ENCODE results near the gene LUZP1.

LUZP1 gene

DNA sequence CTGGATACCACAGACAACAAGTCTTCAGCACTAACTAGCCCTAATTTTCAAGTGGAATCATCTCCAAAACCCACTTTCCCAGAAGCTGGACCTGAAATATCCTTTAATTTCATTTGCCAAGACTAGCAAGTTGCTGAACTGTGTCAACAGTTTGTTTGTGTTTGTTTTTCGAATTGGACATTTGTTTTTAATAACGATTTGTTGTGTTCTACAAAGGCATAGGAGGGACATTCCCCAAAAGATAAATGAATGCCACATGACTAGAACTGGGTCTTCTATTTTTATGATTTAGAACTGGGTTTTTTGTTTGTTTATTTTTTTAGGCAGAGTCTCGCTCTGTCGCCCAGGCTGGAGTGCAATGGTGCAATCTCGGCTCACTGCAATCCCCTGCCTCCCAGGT is 17.9 kb downstream of the LUZP1 start:
- FAIRE-seq = no peak

DNA sequence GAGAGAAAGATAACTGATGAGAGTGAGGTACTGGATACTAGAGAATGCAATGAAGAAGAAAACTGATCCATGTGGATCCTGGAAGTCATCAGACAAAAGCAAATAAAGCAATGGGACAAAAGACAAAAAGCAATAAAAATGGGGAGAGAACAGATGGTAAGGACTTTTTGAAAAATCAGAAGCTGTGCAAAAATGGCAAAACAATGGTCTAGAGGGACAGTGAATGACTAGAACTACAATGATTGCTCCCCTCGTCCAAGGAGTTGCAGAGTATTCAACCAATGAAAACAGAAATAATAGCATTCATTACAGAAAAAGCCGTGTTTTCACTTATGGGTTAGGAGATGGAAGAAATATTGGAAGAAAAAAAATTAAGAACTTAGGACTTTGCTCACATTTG is 18.5 kb downstream of the LUZP1 start:
- no peak for FAIRE-seq

DNA sequence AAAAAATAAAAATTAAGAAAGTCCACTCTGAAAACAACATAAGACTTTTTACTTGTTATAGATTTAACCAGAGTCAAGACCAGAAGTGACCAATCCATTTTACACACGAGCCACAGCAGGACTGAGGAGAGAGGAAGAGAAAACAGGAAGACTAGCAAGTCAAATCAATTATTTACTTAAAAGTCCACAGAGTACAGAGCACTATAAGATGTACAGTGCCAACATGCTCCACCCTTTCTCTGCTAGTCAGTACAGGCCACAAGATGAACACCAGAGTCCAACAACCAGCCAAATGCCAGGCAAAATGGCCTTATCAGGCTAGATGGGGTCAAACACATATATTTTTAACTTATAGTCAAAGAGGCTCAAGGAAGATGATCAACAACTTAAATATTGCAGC is 19.5 kb downstream of the LUZP1 start:
- FAIRE-seq = no peak

GRCh38 chr1:23148084-23148483 is 20.6 kb downstream of the LUZP1 start:
- FAIRE-seq = no peak

- FAIRE-seq = no peak
Measured at GRCh38 chr1:23140940-23141596, 27.6 kb downstream of the LUZP1 start.

- FAIRE-seq = no peak
Measured at GRCh38 chr1:23135268-23135667, 33.4 kb downstream of the LUZP1 start.

GRCh38 chr1:23134055-23134454 is 34.6 kb downstream of the LUZP1 start:
- FAIRE-seq = no peak

DNA sequence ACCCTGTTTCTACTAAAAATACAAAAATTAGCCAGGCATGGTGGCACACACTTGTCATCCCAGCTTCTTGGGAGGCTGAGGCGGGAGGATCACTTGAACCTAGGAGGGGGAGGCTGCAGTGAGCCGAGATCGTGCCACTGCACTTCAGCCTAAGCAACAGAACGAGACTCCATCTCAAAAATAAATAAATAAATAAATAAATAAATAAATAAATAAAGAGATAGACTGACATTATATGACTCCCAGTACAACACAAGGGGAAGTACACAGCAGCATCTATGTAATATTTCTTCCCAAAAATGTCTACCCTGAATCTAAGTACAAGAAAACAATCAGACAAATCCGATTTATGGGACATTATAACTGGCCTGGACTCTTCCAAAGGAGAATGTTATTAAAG is 35.1 kb downstream of the LUZP1 start:
- no peak for FAIRE-seq

GRCh38 chr1:23132033-23132432 is 36.6 kb downstream of the LUZP1 start:
- FAIRE-seq = no peak

- FAIRE-seq = no peak
Measured at GRCh38 chr1:23129846-23130245, 38.8 kb downstream of the LUZP1 start.

- FAIRE-seq = no peak
Measured at GRCh38 chr1:23126801-23127200, 41.9 kb downstream of the LUZP1 start.

DNA sequence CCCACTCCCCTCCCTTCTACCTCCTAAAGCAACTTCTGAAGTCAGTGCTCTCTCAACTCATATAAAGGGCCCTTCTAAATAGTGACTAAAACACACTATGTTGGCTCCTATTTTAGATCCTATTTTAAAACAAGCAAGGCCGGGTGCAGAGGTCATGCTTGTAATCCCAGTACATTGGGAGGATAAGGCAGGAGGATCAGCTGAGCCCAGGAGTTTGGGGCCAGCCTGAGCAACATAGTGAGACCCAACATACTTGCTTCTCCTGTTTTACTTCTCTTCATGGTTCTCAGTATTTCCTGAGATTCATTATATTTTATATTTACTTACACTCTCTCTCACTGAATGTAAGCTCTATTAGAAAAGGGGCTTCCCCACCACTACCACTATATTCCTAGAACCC is 42.5 kb downstream of the LUZP1 start:
- no peak for FAIRE-seq

DNA sequence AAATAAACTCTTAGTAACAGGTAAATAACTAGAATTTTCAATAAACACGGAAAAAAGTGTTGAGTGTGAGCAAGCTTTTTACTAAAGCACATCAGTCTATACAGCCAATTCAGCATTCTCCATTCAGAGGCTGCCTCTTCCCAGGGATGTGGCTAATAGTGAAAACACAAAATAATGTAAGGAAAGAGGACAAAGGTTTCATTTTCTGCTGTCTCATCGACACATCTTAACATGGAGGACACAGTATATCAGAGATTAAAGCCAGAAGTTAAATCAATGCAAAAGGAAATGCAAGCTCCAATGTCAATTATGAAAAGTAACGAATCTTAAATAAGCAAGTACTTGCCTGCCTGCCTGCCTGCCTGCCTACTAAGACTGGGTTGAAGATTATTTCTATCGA is 43.2 kb downstream of the LUZP1 start:
- no peak for FAIRE-seq

- FAIRE-seq = no peak
Measured at GRCh38 chr1:23124259-23125026, 44.2 kb downstream of the LUZP1 start.

- FAIRE-seq = no peak
Measured at GRCh38 chr1:23123528-23123927, 45.1 kb downstream of the LUZP1 start.

DNA sequence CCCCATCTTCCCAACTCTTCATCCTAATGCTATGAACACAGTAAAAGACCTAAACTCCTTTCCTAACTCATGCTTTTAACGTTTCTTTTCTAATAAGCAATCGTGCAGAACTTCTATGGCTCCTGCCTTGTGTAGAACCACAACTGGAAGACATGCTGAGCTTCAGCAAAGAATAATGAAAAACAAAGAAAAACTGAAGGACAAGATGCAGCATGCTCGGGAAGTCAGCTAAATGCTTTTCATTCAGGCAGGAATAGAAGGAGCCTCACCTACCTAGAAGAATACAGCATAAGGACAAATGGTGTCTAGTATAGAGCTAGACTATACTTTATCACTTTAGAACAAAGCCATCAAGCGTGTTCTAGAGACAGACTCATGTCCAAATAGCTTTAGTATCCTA is 45.9 kb downstream of the LUZP1 start:
- no peak for FAIRE-seq

GRCh38 chr1:23122023-23122748 is 46.5 kb downstream of the LUZP1 start:
- FAIRE-seq = no peak

- FAIRE-seq = no peak
Measured at GRCh38 chr1:23120383-23120782, 48.3 kb downstream of the LUZP1 start.

DNA sequence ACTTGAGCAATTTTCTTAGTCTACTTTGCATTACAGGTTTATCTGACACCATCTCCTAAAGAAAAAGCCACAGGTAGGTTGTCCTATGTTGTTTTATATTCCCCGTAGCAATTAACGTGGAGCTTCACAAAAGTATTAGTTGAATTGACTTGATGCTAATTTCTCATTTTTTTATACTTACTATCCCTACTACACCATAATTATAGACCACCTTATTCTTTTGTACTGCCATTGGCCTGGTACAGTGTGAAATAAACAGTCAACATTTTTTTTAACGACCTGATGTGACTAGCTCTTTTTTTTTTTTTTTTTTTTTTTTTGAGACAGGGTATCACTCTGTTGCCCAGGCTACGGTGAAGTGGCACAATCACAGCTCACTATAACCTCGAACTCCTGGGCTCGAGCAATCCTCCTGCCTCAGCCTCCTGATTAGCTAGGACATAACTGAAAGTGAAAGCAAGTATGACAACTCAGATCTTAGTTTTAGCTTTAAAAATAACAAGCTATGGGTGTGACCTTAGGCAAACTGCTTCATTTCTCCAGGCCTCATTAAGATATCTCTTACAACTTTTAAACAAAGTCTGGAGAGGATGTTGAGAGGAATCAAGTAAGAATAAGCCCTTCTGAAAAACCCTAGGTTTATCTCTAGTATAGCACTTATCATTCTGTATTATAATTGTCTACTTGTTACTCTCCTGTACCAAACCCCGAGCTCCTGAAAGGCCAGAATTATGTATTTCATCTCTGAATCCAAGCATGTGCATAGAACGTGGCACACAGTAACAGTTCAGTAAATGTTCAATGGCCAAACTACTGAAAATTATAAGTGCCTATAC is 49.5 kb downstream of the LUZP1 start:
- FAIRE-seq = no peak

DNA sequence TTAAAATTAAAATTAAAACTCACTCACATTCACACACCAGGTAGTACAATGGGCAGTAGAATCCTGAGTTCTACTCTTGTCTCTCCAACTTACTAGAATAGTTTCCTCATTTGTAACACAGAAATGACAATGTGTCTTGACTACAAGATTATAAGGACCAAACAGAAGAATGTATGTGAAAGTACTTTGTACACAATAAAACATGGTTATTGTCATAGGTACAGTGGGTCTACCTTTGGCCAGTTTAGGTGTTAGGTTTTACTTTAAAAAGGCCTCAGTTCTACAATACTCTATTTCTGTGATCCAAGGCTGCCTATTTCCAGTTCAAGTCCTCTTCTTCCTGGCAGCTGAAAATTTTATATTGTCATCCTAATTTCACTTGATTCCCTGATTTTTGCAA is 50.2 kb downstream of the LUZP1 start:
- FAIRE-seq = no peak

DNA sequence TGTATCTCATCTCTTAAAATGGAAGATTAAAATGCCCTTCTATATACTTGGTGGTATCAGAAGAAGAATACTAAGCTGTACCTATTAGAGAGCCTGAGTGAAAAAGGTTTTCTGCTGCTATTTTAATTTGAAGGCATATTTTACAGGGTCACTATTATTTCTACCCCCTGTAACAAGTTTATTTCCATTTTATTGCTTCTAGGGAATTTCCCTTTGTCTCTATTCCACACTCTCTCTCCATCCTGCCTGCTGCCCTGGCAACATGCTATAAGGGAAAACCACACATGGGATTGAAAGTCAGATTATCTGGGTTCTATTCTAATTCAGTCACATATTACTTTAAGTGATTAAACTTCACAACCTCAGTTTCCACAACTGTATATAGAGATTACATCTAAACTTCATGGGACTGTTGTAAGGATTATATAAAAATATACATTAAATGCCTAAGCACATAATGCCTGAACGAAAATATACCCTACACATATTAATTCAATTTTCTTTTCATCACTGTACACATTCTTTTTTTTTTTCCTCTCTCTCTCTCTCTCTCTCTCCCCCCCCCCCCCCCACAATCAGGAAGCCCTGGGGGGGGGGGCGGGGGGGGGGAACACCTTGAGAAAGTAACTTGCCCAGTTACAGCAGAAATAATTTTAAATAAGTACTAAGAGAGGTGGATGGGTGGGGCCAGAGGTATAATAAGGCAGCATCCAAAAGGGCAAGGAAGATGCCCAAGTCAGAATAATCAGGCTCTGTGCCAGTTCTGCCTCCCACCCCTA is 51.5 kb downstream of the LUZP1 start:
- no peak for FAIRE-seq

DNA sequence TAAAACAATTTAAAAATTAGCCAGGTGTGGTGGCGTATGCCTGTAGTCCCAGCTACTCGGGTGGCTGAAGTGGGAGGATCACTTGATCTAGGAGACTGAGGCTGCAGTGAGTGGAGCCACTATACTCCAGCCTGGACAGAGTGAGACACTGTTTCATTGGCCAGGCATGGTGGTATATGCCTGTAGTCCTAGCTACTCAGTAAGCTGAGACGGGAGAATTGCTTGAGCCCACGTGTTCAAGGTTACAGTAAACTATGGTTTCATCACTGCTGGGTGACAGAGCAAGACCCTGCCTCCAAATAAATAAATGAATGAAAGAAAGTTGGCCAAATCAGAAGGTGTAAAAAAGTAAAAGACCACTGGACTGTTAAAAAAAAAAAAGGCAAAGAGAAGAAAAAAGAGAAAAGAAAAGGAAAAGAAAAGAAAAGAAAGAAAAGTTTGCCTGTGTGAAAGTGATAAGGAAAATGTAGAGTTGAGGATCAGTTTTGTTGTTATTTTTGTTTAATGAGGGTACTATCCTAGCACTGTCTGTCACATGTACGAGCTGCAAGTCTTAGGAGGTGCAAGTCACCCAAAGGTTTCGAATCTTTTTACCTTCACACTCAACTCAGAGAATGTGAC is 52.3 kb downstream of the LUZP1 start:
- no peak for FAIRE-seq

Data from endometrium (tissue), 2 donors.